Esophagus muscularis mucosa (tissue), 4 donors: ENCODE data around the gene FGFR2. TPM values are rescaled to one million over a fixed set of nuclear protein-coding genes. Genes with fewer than 3 reads are reported as not detected.
"Not testable (repeated sequence)": the region's sequence is repeated elsewhere in the genome, so short reads cannot be mapped to it uniquely, and the experiment has no call there.

Experiments
- DNase-seq: peaks from one replicate; pipeline ENCODE4 v3.0.0-alpha.2; 2017; ENCODE audit errors: extremely low spot score
- H3K27ac ChIP-seq, 4 donors: fragments of 200-600 bp; sonication (generic); replicated peaks in 1 of 4; 1 replicate in 3 of 4; 2 replicates in 1 of 4; pipeline ENCODE4 v1.5.1; 2016 to 2019; ENCODE audit warnings: mild to moderate bottlenecking in 1 of 4
- H3K27me3 ChIP-seq, 4 donors: fragments of 200-600 bp; sonication (generic); one replicate each; pipeline versions ENCODE4 v1.5.1 to v1.6.0; 2016 to 2019
- H3K36me3 ChIP-seq, 4 donors: fragments of 200-600 bp; sonication (generic); one replicate each; pipeline ENCODE4 v1.5.1; 2016 to 2019
- H3K4me1 ChIP-seq, 4 donors: fragments of 200-600 bp; sonication (generic); one replicate each; pipeline ENCODE4 v1.5.1; 2016 to 2019
- H3K4me3 ChIP-seq, 4 donors: fragments of 200-600 bp; sonication (generic); 1 replicate in 2 of 4; 2 replicates in 2 of 4; pipeline ENCODE4 v1.5.1; 2016 to 2019; ENCODE audit warnings: mild to moderate bottlenecking in 4 of 4, moderate library complexity in 1 of 4
- H3K9me3 ChIP-seq, 4 donors: fragments of 200-600 bp; sonication (generic); 1 replicate in 3 of 4; 2 replicates in 1 of 4; pipeline ENCODE4 v1.5.1; 2016 to 2019
- EP300 ChIP-seq: sonication (generic); formaldehyde crosslinking; IDR thresholded peaks from one replicate; pipeline ENCODE4 v1.6.1; 2017; ENCODE audit warnings: antibody characterized with exemption
- POLR2A ChIP-seq: fragments of 450-650 bp; IDR thresholded peaks from one replicate; pipeline ENCODE4 v1.6.1; 2017; ENCODE audit warnings: antibody characterized with exemption, moderate library complexity, mild to moderate bottlenecking, low read depth
- POLR2AphosphoS5 ChIP-seq, 2 donors: sonication (generic); formaldehyde crosslinking; IDR thresholded peaks; one replicate each; pipeline ENCODE4 v1.6.1; 2017; ENCODE audit warnings: antibody characterized with exemption in 2 of 2
- WGBS: methylation state at CpG from one replicate; pipeline ENCODE4 v1.1.5; 2018; 5-methylcytosine and 5-hydroxymethylcytosine counted together
- intact Hi-C: fragments of 100-400 bp; cut with DNase I; formaldehyde crosslinking; loops from one replicate; pipeline ENCODE4 v1.15.1; 2023
- total RNA-seq, 4 donors: library from RNA; depleted of rRNA; stranded (reverse); fragments of >200 nt; gene quantifications; one replicate each; pipeline versions ENCODE4 v1.1.0 to v1.2.1, GENCODE V29; 2016
- TF ChIP-seq, protein P1 (sequence below), 3 experiments: fragments of 200-600 bp in 2 of 3; fragments of 450-650 bp in 1 of 3; sonication (generic) in 2 of 3; IDR thresholded peaks; one replicate each; pipeline ENCODE4 v1.5.1; 2017 to 2019; ENCODE audit warnings: antibody characterized with exemption in 3 of 3, mild to moderate bottlenecking in 2 of 3, moderate library complexity in 1 of 3

FGFR2 gene
- total RNA-seq, 4 donors from 2014 or later, result 58.6 to 74.0 (median 60.5) TPM

DNA sequence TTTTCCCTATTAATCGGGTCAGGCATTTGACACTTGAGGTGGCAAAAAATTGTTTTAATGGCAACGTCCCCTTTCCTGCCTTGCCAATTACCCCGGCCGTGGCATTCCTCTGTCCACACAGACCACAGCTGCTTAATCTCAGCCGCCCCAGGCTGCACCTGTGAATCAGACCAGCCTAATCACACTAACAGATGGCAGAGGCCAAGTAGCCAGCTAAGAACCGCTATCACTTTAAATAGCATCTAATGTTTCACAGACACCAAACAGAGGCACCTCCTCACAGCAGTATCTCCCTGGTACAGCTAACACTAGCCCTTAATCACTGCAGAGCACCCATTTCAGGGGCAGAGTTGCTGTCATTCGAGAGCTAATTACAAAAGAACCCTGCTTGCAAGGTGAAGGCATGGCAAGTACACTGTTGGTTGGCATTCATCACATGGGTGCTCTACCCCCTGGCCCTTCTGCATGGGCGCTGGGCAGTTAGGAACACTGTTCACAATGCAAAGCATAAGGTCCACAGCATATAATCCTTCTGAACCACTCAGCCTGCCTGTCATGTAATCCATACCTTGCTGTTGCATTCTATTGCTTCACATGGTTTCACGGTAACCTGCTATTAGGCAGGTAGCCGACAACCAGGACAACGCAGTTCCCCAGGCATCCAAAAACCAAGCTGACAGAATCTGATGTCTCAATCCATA, 38.8 kb downstream of the FGFR2 start:
- WGBS, result 54% methylated on average over 11 of the region's 11 CpGs
- H3K27me3 ChIP-seq, result no peaks in the 10 kb centered on the region
- DNase-seq, result no peak
- no peaks in the 10 kb centered on the region for H3K9me3 ChIP-seq
- no peak overlapping the region for H3K4me3 ChIP-seq
- TF ChIP-seq POLR2AphosphoS5 (IDR thresholded peaks at IDR 0.05), result peak in 1 of 2 donors; percentile 26
- no peak for TF ChIP-seq EP300
- peak overlapping the region in 2 of 4 donors; percentile 25 to 27 for H3K27ac ChIP-seq
- H3K36me3 ChIP-seq, result peaks cover 0 to 9% (median 0%) of the 10 kb centered on the region in 4 donors
- intact Hi-C loops, result no loop called here
- peaks cover 0 to 30% (median 20%) of the 10 kb centered on the region in 4 donors for H3K4me1 ChIP-seq

DNA sequence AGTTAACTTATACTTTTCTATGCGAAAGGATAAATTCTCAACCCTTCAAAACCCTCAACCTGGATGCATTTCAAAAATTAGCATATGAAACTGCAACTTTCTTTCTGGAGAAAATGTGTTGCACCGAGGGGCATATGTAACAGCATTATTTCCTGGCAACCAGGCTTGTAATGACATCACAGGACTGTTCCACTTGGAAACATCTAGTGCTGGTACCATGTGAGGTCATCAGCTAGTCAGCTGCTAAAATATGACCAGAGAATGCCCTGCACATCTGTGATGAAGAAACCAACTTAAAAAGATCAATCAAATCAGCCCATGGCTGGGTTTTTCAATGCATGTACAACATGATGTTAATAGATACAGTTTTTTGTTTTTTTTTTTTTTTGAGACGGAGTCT, 40.0 kb downstream of the FGFR2 start:
- Histone ChIP-seq H3K4me1 (peaks cover 0 to 40% (median 29%) of the 10 kb centered on the region in 4 donors), H3K27me3 (no peaks in the 10 kb centered on the region), H3K27ac (no peak overlapping the region), H3K4me3 (no peak overlapping the region), H3K36me3 (peaks cover 0 to 2% (median 0%) of the 10 kb centered on the region in 4 donors), H3K9me3 (no peaks in the 10 kb centered on the region)
- TF ChIP-seq POLR2A (no peak), POLR2AphosphoS5 (IDR thresholded peaks at IDR 0.05) (no peak), EP300 (no peak)
- TF ChIP-seq, protein P1, sequence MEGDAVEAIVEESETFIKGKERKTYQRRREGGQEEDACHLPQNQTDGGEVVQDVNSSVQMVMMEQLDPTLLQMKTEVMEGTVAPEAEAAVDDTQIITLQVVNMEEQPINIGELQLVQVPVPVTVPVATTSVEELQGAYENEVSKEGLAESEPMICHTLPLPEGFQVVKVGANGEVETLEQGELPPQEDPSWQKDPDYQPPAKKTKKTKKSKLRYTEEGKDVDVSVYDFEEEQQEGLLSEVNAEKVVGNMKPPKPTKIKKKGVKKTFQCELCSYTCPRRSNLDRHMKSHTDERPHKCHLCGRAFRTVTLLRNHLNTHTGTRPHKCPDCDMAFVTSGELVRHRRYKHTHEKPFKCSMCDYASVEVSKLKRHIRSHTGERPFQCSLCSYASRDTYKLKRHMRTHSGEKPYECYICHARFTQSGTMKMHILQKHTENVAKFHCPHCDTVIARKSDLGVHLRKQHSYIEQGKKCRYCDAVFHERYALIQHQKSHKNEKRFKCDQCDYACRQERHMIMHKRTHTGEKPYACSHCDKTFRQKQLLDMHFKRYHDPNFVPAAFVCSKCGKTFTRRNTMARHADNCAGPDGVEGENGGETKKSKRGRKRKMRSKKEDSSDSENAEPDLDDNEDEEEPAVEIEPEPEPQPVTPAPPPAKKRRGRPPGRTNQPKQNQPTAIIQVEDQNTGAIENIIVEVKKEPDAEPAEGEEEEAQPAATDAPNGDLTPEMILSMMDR (IDR thresholded peaks at IDR 0.05), result no peak
- 73% methylated on average over 3 of the region's 3 CpGs for WGBS
- intact Hi-C loops, result no loop called here
- DNase-seq, result no peak

DNA sequence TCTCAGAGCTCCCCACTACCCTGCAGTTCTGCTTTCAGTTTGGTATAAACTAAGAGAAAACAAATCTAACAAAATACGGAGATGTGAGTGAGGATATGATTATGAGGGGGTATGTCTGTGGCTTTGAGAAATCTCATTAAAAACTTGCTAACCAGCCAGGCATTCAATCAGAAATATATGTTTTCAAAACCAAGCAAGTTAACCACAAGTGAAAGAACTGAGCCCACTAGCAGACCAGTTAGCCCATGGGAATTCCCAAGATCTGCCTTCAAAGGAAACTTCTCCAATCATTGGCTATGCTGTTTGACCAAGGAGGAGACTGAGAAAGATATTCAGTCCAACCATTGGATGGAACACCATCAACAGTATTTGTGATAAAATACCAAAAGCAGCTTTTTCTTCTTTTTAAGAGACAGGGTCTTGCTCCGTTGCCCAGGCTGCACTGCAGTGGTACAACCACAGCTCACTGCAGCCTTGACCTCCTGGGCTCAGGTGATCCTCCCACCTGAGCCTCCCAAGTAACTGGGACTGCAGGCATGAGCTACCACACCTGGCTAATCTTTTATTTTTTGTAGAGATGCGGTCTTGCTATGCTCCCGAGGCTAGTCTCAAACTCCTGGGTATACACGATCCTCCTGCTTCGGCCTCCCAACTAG, 41.2 kb downstream of the FGFR2 start:
- H3K4me3 ChIP-seq, result no peak overlapping the region
- no peaks in the 10 kb centered on the region for H3K27me3 ChIP-seq
- intact Hi-C loops, result no loop called here
- no peak overlapping the region for H3K27ac ChIP-seq
- H3K9me3 ChIP-seq, result no peaks in the 10 kb centered on the region
- no peaks in the 10 kb centered on the region for H3K36me3 ChIP-seq
- TF ChIP-seq POLR2AphosphoS5 (IDR thresholded peaks at IDR 0.05) (no peak), EP300 (no peak), POLR2A (no peak)
- TF ChIP-seq, protein P1 (IDR thresholded peaks at IDR 0.05), result no peak
- DNase-seq, result no peak
- WGBS, result 91% methylated on average over 6 of the region's 6 CpGs
- H3K4me1 ChIP-seq, result peaks cover 0 to 49% (median 33%) of the 10 kb centered on the region in 4 donors

DNA sequence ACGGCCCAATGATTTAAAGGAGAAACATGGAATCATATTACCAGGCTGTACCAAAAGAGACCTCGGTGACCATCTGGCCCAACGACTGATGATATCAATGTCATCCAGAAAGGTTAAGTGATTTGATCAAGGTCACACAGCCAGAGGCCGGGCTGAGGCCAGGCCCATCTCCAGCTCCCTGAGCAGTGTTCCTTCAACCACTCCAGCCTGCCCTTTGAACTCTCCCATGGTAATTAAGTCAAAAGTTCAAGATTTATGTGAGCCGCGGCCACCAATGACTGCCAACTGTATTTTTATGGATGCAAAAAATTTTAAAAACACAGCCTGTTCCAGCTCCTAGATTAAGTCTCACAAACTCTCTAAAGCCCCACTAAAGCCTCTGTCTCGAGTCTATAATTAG, 41.8 kb downstream of the FGFR2 start:
- WGBS, result 62% methylated on average over 7 of the region's 7 CpGs
- H3K4me1 ChIP-seq, result peaks cover 0 to 49% (median 33%) of the 10 kb centered on the region in 4 donors

DNA sequence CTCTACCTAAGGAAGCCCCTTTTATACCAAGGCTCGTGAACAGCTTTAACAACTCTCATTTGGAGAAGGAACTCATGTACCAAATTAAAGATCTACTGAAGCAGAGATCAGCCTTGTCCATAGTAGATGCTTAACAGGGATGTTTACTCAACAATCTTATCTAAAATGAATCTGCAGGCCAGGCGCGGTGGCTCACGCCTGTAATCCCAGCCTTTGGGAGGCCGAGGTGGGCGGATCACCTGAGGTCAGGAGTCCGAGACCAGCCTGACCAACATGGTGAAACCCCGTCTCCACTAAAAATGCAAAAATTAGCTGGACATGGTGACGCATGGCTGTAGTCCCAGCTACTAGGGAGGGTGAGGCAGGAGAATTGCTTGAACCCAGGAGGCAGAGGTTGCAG, 43.3 kb downstream of the FGFR2 start:
- H3K4me3 ChIP-seq, H3K27ac ChIP-seq, H3K27me3 ChIP-seq, H3K9me3 ChIP-seq, DNase-seq, intact Hi-C loops: not testable (repeated sequence)
- 98% methylated on average over 5 of the region's 9 CpGs for WGBS
- Histone ChIP-seq H3K4me1 (peaks cover 0 to 47% (median 31%) of the 10 kb centered on the region in 4 donors), H3K36me3 (peaks cover 0 to 14% (median 3%) of the 10 kb centered on the region in 4 donors)

More for the DNA sequence above, 41.8 kb downstream of the FGFR2 start:
- intact Hi-C loops, result no loop called here
- TF ChIP-seq, protein P1 (IDR thresholded peaks at IDR 0.05), result no peak
- Histone ChIP-seq H3K27ac (no peak overlapping the region), H3K4me3 (no peak overlapping the region), H3K27me3 (no peaks in the 10 kb centered on the region), H3K9me3 (no peaks in the 10 kb centered on the region), H3K36me3 (no peaks in the 10 kb centered on the region)
- DNase-seq, result no peak
